Ovary (tissue), 9 donors: ENCODE results near the gene SLC9A3. TPM values are rescaled to one million over a fixed set of nuclear protein-coding genes. Genes with fewer than 3 reads are reported as not detected.

Experiments
- DNase-seq, 5 donors: peaks; one replicate each; pipeline ENCODE4 v3.0.0-alpha.2; 2019 to 2020
- H3K27ac ChIP-seq, 2 donors: fragments of 200-600 bp; one replicate each; pipeline versions ENCODE4 v1.5.1 to v1.8.0; 2019 to 2022
- H3K27me3 ChIP-seq: fragments of 200-600 bp; one replicate; pipeline ENCODE4 v1.8.0; 2022
- H3K36me3 ChIP-seq: fragments of 200-600 bp; sonication (generic); one replicate; pipeline ENCODE4 v1.5.1; 2019
- H3K4me1 ChIP-seq: one replicate; pipeline ENCODE4 v1.8.1; 2013; ENCODE audit warnings: mild to moderate bottlenecking, moderate library complexity; ENCODE audit not compliant: insufficient read depth
- H3K4me3 ChIP-seq: fragments of 200-600 bp; sonication (generic); one replicate; pipeline ENCODE4 v1.5.1; 2017
- H3K9me3 ChIP-seq, 2 donors: fragments of 200-600 bp in 1 of 2; sonication (generic) in 1 of 2; one replicate each; pipeline versions ENCODE4 v1.5.1 to v1.8.1; 2013 to 2019; ENCODE audit warnings: mild to moderate bottlenecking in 1 of 2, moderate library complexity in 1 of 2
- CTCF ChIP-seq, 3 donors: fragments of 450-650 bp in 2 of 3; fragments of 200-600 bp in 1 of 3; IDR thresholded peaks; one replicate each; pipeline versions ENCODE4 v1.5.1 to v1.8.0; 2016 to 2022; ENCODE audit warnings: antibody characterized with exemption in 3 of 3, mild to moderate bottlenecking in 1 of 3
- EP300 ChIP-seq: sonication (generic); formaldehyde crosslinking; IDR thresholded peaks from one replicate; pipeline ENCODE4 v1.6.1; 2017; ENCODE audit warnings: antibody characterized with exemption
- POLR2A ChIP-seq: fragments of 450-650 bp; IDR thresholded peaks from one replicate; pipeline ENCODE4 v1.6.1; 2017; ENCODE audit warnings: antibody characterized with exemption, mild to moderate bottlenecking, moderate library complexity
- WGBS, 3 donors: extraction: QIAGEN DNeasy Blood & Tissue Kit in 1 of 3; methylation state at CpG; one replicate each; pipeline versions ENCODE4 v1.1.5 to v1.1.7; 2013 to 2017; 5-methylcytosine and 5-hydroxymethylcytosine counted together
- intact Hi-C, 4 donors: fragments of 100-400 bp; cut with DNase I; formaldehyde crosslinking; loops; one replicate each; pipeline versions ENCODE4 v1.11.0 to v1.15.1; 2022 to 2023
- microRNA-seq, 3 donors: library from miRNA; unstranded; fragments of <30 nt; microRNA quantifications; one replicate each; pipeline versions ENCODE4 to v1.2.0, GENCODE V29; 2019 to 2020
- polyA plus RNA-seq, 2 donors: library from polyadenylated mRNA; stranded (reverse); fragments of 200-250 nt in 1 of 2; fragments of 350-450 nt in 1 of 2; fragmentation: Illumina TruSeq in 1 of 2; extraction: RNeasy Lipid Tissue Mini Kit (QIAGEN cat#74804) in 1 of 2; gene quantifications; one replicate each; pipeline ENCODE4 v1.2.3, GENCODE V29; 2013 to 2014
- small RNA-seq: library from RNA; depleted of rRNA; stranded (forward); fragments of <200 nt; gene quantifications from one replicate; pipeline ENCODE3, GENCODE V24; 2016
- total RNA-seq, 7 donors: library from RNA; depleted of rRNA in 2 of 7; stranded (reverse); fragments of >200 nt in 2 of 7; fragmentation: NEBNext Ultra II Directional in 3 of 7; extraction: Animal tissue kit (Norgen Biotek cat#: 25700) in 3 of 7; gene quantifications; one replicate each; pipeline versions ENCODE4 v1.1.0 to v1.2.4, GENCODE V29; 2016 to 2023
- donor health status: DM: no; HTN: no; CAD: no; lungs with moderate emphysema.
- donor health status: DM: no; HTN: no; CAD: no.
- donor health status: Bipolar disorder and iron deficiency.
- donor health status: DM: yes; HTN: yes; CAD: no.
- donor health status: DM: no; HTN: no; CAD: no.
- donor health status: DM: yes; HTN: yes; CAD: no.

SLC9A3 gene
- total and polyA plus RNA-seq, 9 donors, result 1.2 to 3.6 (median 1.9) TPM

GRCh38 chr5:421287-421880, 102.9 kb downstream of the SLC9A3 start:
- H3K27me3 ChIP-seq, result no peaks in the 10 kb centered on the region
- TF ChIP-seq EP300 (no peak), POLR2A (no peak), CTCF (IDR thresholded peaks at IDR 0.05) (no peak)
- peak in 1 of 5 donors; percentile 26 for DNase-seq
- H3K9me3 ChIP-seq, result no peaks in the 10 kb centered on the region
- intact Hi-C loops, result no loop called here
- no peak overlapping the region for H3K27ac ChIP-seq
- H3K4me1 ChIP-seq, result no peaks in the 10 kb centered on the region
- 76 to 91% (median 87%) methylated on average over 31 to 34 of the region's 34 CpGs for WGBS, 3 donors
- no peaks in the 10 kb centered on the region for H3K36me3 ChIP-seq
- no peak overlapping the region for H3K4me3 ChIP-seq

GRCh38 chr5:420632-421286, 103.5 kb downstream of the SLC9A3 start:
- 90 to 93% (median 92%) methylated on average over 52 of the region's 52 CpGs for WGBS, 3 donors
- TF ChIP-seq POLR2A, result no peak
- peak in 1 of 5 donors; percentile 23 for DNase-seq

More at GRCh38 chr5:420632-421286, 103.5 kb downstream of the SLC9A3 start:
- H3K9me3 ChIP-seq, result no peaks in the 10 kb centered on the region
- no peaks in the 10 kb centered on the region for H3K27me3 ChIP-seq
- no peak overlapping the region for H3K4me3 ChIP-seq
- H3K4me1 ChIP-seq, result peaks cover 2% of the 10 kb centered on the region
- H3K27ac ChIP-seq, result no peak overlapping the region
- H3K36me3 ChIP-seq, result no peaks in the 10 kb centered on the region
- intact Hi-C loops, result no loop called here

Small RNA genes lying within 50 kb of the gene (microRNA-seq; reads per million reads assigned to microRNA genes)
- 0 reads per million in 3 donors for gene MIR4456

Small RNA genes lying within 50 kb of the gene (small RNA-seq; reads per million reads assigned to genes)
- not detected for gene MIR4456

Other genes starting within 250 kb of the SLC9A3 start
- 10 to 100 TPM in 1 of 7 donors, 1 to 10 TPM in 5, under 1 TPM in 1; 0.72 to 14.9 (median 2.0) TPM for gene AHRR, start 202.7 kb downstream of the SLC9A3 start, total RNA-seq
- 1 to 10 TPM in 1 of 2 donors, under 1 TPM in 1; 0.77 to 2.1 TPM for gene AHRR, start 202.7 kb downstream of the SLC9A3 start, polyA plus RNA-seq
- 10 to 100 TPM; 25.5 to 67.4 (median 53.8) TPM for gene EXOC3, start 81.3 kb downstream of the SLC9A3 start, total RNA-seq
- 10 to 100 TPM; 33.1 to 41.4 TPM for gene EXOC3, start 81.3 kb downstream of the SLC9A3 start, polyA plus RNA-seq
- gene CEP72, start 87.9 kb upstream of the SLC9A3 start, total RNA-seq, result 10 to 100 TPM in 2 of 7 donors, 1 to 10 TPM in 5; 4.0 to 11.2 (median 7.8) TPM
- gene CEP72, start 87.9 kb upstream of the SLC9A3 start, polyA plus RNA-seq, result 1 to 10 TPM; 1.6 to 4.9 TPM
- 1 to 10 TPM; 1.1 to 8.8 (median 2.3) TPM for gene TPPP, start 168.9 kb upstream of the SLC9A3 start, total RNA-seq
- gene TPPP, start 168.9 kb upstream of the SLC9A3 start, polyA plus RNA-seq, result 1 to 10 TPM; 2.1 to 2.5 TPM